ENCODE data around the gene HYI.
A peak's percentile ranks its signal among the peaks of the same experiment; 100 is the strongest.
"Not testable (repeated sequence)": the region's sequence is repeated elsewhere in the genome, so short reads cannot be mapped to it uniquely, and the experiment has no call there.

HYI gene

DNA sequence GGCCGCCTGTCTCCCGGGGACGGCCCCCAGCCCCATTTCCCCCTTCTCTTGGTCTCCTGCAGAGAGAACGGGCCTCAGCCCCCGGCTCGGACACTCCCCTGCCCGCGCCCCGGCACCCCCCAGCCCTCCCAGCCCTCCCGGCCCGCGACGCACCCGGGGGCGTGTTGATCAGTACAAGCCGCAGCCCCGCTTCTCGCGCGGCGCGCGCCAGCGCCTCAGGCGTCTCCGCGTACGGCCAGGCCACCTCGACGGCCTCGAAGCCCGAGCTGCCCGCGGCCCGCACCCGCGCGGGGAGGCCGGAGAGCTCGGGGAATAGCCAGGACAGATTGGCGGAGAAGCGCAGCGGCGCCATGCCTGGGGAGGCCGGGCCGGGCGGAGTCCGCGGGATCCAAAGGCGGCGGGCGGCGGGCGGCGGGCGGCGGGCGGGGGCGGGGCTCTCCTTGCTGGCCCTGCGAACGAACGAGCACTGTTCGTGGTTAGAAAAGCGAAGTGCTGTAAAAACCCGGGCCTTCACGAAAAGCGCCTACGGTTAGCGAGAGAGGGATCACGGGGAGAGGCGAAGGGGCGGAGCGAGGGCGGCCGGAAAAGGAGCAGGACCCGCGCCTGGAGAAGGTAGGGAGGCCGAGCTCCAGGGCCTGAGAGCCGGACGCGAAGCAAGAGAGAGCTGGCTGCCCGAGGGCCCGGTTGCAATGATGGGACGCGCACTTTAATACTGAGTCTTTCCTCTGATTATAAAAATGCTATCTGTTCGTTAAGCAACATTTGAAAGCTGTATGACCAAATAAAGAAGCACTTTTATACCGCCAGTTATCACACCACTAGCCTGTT is at the start of gene HYI:
Gene HYI (minus strand): TSS at position 490 of the 828 bp plus-strand sequence. CDS start 138 bp downstream, at position 352.
- peak; percentile 46 for DNase-seq (ENCODE audit: low read depth)

GRCh38 chr1:43501806-43502205 is 48.1 kb upstream of the HYI start:
- not testable (repeated sequence) for DNase-seq (ENCODE audit: low read depth)

DNA sequence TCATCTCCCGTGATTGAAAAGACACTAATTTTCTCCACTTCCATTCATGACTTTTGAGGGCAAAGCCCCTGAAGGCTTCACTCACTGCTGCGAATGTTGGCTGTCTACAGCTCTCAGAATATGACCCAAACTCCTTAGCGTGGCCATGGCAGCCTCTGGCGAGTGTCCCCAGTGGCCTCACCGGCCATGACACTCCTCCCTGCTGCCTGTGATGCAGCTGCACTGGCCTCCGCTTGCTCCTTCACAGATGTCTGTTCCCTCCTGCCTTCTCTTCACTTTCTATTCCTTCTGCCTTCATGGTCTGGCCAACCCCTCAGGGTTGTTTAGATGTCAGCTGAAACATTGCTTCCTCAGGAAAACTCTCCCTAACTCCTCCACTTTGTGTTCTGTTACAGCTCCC is 46.2 kb upstream of the HYI start:
- DNase-seq (ENCODE audit: low read depth): no peak

- no peak for DNase-seq (ENCODE audit: low read depth)
These were observed 41.5 kb upstream of the HYI start for GRCh38 chr1:43495204-43495603.

GRCh38 chr1:43493661-43494450 is 40.1 kb upstream of the HYI start:
- no peak for DNase-seq (ENCODE audit: low read depth)

DNA sequence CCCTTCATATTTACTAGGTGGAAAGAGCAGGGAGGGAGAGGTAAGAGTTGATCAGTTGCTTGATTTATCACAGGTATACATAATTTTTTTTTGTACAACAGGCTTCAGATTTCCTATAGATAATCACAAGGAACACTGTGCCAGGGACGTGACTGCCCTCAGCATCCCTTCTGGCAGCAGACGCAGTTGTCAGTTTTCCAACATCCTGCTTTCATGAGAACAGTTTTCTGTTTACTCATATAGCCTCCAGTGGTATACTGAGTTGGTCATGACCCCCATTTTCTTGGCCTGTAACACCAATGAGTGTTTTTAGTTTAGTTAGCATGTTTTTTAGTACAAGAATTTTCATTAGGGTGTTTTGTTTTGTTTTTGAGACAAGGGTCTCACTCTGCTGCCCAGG is 39.1 kb upstream of the HYI start:
- DNase-seq (ENCODE audit: low read depth): no peak

- no peak for DNase-seq (ENCODE audit: low read depth)
These were observed 37.3 kb upstream of the HYI start for GRCh38 chr1:43491061-43491460.

GRCh38 chr1:43488165-43488564 is 34.4 kb upstream of the HYI start:
- no peak for DNase-seq (ENCODE audit: low read depth)

- DNase-seq (ENCODE audit: low read depth): no peak
These were observed 30.6 kb upstream of the HYI start for GRCh38 chr1:43484367-43484766.

DNA sequence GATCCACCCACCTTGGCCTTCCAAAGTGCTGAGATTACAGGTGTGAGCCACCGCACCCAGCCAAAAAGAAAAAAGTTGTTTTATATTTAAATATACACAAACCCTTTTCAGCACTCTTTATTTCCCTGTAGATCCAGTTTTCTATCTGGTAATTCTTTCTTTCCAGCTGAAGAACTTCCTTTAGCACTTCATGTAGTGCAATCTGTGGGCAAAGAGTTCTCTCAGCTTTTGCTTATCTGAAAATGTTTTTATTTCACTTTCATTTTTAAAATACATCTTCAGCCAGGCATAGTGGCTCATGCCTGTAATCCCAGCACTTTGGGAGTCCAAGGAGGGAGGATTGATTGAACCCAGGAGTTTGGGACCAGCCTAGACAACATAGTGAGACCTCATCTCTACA is 28.5 kb upstream of the HYI start:
- no peak for DNase-seq (ENCODE audit: low read depth)

- no peak for DNase-seq (ENCODE audit: low read depth)
These were observed 27.8 kb upstream of the HYI start for GRCh38 chr1:43481491-43481890.

DNA sequence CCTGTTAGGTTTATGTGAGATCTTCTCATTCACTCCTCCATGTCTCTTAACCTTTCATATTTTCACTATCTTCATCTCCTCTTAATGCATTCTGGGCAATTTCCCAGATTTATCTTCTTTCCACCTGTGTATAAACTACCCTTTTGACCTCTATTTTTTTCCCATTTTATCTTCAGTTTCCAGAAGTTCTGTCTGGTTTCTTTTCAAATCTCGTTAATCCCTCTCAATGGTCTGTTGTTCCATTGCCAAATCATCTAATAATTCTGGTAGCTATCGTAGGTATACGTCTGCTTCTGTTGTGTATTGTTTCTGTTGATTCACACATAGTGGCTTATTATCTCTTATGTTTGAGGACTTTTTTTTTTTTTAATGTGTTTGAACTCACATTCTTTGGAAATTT is 25.7 kb upstream of the HYI start:
- DNase-seq (ENCODE audit: low read depth): no peak

DNA sequence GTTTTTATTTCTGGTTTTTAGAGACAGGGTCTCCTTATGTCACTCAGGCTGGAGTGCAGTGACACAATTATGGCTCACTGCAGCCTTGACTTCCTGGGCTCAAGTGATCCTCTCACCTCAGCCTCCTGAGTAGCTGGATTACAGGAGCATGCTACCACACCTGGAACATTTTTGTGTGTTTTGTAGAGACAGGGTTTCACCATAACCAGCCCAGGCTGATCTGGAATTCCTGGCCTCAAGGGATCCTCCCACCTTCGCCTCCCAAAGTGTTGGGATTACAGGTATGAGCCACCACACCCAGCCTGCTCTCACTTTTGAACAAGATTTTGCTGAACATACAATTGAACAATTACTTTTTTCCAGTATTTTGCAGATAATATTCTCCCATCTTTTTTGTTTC is 24.0 kb upstream of the HYI start:
- DNase-seq (ENCODE audit: low read depth): no peak

DNA sequence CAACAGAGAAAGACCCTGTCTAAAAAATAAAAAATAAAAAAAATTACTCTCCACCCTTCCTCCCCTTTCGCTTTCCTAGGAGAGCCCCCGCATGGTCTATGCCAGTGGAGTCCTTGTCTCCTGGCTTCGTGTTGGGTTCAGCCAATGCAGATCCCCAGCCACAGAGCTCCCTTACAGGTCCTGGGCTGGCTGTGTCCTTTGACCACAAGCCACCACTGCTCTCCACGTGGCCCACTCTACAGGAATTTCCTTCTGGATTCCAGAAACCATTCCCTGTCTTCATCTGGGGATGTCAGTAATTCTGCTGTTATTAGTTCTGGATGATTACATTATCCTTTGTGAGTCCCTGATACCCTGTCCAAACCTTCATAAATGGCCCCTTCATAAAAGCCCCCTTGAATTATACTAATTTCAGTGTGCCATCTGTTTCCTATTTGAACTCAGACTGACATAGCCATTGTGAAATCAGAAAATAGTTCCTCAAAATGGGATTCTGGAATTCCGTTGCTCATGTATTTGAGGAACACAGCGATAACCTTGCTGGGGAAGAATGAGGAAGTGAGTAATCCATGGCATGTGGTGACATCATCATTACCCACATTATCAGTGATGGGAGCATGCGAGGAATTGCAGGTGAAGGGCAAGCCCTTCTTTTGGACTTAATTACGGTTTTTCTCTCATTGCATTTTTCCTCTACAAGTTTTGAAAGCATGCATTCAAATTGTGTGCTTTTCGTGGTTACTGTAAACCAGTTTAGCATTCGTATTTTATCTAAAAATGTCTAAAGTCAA is 22.1 kb upstream of the HYI start:
- not testable (repeated sequence) for DNase-seq (ENCODE audit: low read depth)

GRCh38 chr1:43473463-43473862 is 19.7 kb upstream of the HYI start:
- no peak for DNase-seq (ENCODE audit: low read depth)

- not testable (repeated sequence) for DNase-seq (ENCODE audit: low read depth)
These were observed 18.9 kb upstream of the HYI start for GRCh38 chr1:43472463-43473151.

- DNase-seq (ENCODE audit: low read depth): no peak
These were observed 18.3 kb upstream of the HYI start for GRCh38 chr1:43472087-43472462.

- no peak for DNase-seq (ENCODE audit: low read depth)
These were observed 16.2 kb upstream of the HYI start for GRCh38 chr1:43469932-43470331.

DNA sequence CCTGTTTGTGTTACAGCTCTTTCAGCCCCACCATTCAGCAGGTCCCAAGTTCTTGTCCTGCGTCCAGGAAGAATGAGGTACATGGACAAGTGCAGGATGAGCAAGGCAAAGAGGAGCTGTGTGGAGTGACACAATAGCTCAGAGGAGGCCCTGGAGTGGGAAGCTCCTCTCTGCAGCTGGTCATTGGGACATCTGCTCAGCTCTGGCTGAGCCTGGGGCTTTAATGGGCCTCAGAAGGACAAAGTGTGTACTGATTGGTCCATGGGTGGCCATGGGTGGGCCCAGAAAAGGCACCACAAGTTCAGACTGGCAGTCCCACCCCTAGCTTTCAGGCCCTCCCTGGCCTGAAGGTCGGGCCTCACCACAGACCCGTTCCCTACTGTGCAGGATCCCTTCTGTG is 14.7 kb upstream of the HYI start:
- DNase-seq (ENCODE audit: low read depth): no peak

- DNase-seq (ENCODE audit: low read depth): no peak
These were observed 12.7 kb upstream of the HYI start for GRCh38 chr1:43466403-43466802.

GRCh38 chr1:43465505-43466067 is 11.9 kb upstream of the HYI start:
- no peak for DNase-seq (ENCODE audit: low read depth)
